A172 (cell line): ENCODE results near the gene TROAP. TPM values are rescaled to one million over a fixed set of nuclear protein-coding genes. Genes with fewer than 3 reads are reported as not detected.
A peak's percentile ranks its signal among the peaks of the same experiment; 100 is the strongest.
"Not testable (repeated sequence)": the region's sequence is repeated elsewhere in the genome, so short reads cannot be mapped to it uniquely, and the experiment has no call there.

Source experiments
- DNase-seq: peaks from one replicate; pipeline ENCODE4 v3.0.0-alpha.2; 2015; ENCODE audit warnings: low spot score
- total RNA-seq: library from RNA; depleted of rRNA; stranded (reverse); fragments of >200 nt; shearing (Covaris generic); gene quantifications from 2 replicates; pipeline ENCODE4 v1.2.3, GENCODE V29; 2014; rRNA removed

The TROAP gene
- 38.2 and 45.4 TPM in 2 replicates for total RNA-seq

- peak; percentile 95 for DNase-seq
Observed at GRCh38 chr12:49322708-49323523, at the start of gene TROAP. TROAP (plus strand) TSS chr12:49323255; CDS start chr12:49323609, 354 bp downstream.

- DNase-seq, result no peak
Observed at GRCh38 chr12:49273726-49274395, 49.2 kb upstream of the TROAP start.

- no peak for DNase-seq
Observed at GRCh38 chr12:49274396-49275069, 48.5 kb upstream of the TROAP start.

GRCh38 chr12:49276304-49277290, 46.5 kb upstream of the TROAP start:
- DNase-seq, result no peak

- no peak for DNase-seq
Observed at GRCh38 chr12:49277466-49277865, 45.6 kb upstream of the TROAP start.

- no peak for DNase-seq
Observed at GRCh38 chr12:49279706-49280159, 43.3 kb upstream of the TROAP start.

GRCh38 chr12:49280545-49280944, 42.5 kb upstream of the TROAP start:
- DNase-seq, result not testable (repeated sequence)

- DNase-seq, result no peak
Observed at GRCh38 chr12:49282302-49282701, 40.8 kb upstream of the TROAP start.

- DNase-seq, result not testable (repeated sequence)
Observed at GRCh38 chr12:49282740-49283375, 40.2 kb upstream of the TROAP start.

GRCh38 chr12:49283541-49284429, 39.3 kb upstream of the TROAP start:
- DNase-seq, result no peak

- no peak for DNase-seq
Observed at GRCh38 chr12:49284672-49285071, 38.4 kb upstream of the TROAP start.

GRCh38 chr12:49287876-49288275, 35.2 kb upstream of the TROAP start:
- DNase-seq, result no peak

GRCh38 chr12:49288412-49288853, 34.6 kb upstream of the TROAP start:
- peak; percentile 44 for DNase-seq

GRCh38 chr12:49288922-49289555, 34.0 kb upstream of the TROAP start:
- no peak for DNase-seq

- peak; percentile 48 for DNase-seq
Observed at GRCh38 chr12:49292729-49293055, 30.4 kb upstream of the TROAP start.

- peak; percentile 61 for DNase-seq
Observed at GRCh38 chr12:49293056-49293956, 29.7 kb upstream of the TROAP start.

- DNase-seq, result no peak
Observed at GRCh38 chr12:49294086-49294803, 28.8 kb upstream of the TROAP start.

GRCh38 chr12:49294804-49295081, 28.3 kb upstream of the TROAP start:
- no peak for DNase-seq
